ENCODE results near the gene KCNN3. TPM values are rescaled to one million over a fixed set of nuclear protein-coding genes. Genes with fewer than 3 reads are reported as not detected.

The KCNN3 gene
- total and polyA plus RNA-seq, 7 donors = 0.23 to 27.7 (median 9.4) TPM

DNA sequence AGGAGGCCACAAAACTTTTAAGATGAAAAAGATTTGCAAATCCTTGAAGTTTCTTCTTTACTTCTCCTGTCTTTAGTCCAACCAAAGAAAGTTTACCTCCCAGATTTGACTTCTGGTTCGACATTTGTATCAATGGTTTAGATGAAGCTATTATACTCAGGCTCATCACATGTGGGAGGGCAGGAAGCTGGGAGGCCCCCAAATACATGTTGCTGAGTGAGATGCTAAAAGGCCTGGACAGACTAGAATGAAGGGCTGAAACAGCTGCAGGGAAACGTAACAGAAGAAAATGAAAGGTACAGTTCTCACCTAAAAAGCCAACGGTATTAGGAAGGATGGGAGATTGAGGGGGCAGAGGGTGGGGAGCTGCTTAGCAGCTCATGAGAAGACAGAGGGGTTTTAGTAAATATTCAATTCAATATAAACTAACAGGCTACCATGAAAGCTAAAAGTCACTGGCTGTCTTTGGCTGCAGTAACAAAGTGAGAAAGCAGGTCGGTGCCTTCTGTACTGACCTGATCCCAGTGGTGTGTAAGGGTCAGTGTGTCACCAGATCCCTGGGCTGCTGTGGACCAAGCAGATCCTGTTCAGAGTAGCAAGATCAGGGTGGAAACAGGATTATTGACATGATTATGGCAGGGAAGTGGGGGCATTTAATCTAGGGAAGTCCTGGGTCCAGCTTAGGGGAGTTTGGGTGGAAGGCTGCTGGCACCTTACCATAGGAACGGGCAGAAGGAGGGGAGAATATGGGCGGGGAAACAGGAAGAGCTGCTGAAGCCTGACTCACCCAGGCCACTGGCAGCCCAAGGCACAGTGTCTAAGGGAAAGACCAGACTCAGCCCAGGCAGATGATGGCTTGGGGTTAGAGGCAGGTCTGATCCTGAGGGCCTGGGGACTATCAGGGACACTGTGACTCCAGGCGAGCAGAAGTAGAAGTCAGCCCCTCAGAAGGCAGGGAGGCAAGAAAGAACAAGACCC lies 60.4 kb downstream of the KCNN3 start:
- H3K27me3 ChIP-seq = no peaks in the 10 kb centered on the region
- H3K4me3 ChIP-seq = no peak overlapping the region
- WGBS, 2 donors = 55 to 66% methylated on average over 7 of the region's 7 CpGs
- intact Hi-C loops (cut with DNase I) = no loop called here
- no peak for DNase-seq
- H3K36me3 ChIP-seq = no peaks in the 10 kb centered on the region
- H3K4me1 ChIP-seq = peaks cover 0 to 19% (median 0%) of the 10 kb centered on the region in 4 donors
- TF ChIP-seq EP300 (IDR thresholded peaks at IDR 0.05) (no peak), POLR2A (IDR thresholded peaks at IDR 0.05) (no peak), CTCF (IDR thresholded peaks at IDR 0.05) (no peak), POLR2AphosphoS5 (IDR thresholded peaks at IDR 0.05) (no peak)
- no peaks in the 10 kb centered on the region for H3K9me3 ChIP-seq
- H3K27ac ChIP-seq = peak overlapping the region; percentile 20 to 57 (median 33)

DNA sequence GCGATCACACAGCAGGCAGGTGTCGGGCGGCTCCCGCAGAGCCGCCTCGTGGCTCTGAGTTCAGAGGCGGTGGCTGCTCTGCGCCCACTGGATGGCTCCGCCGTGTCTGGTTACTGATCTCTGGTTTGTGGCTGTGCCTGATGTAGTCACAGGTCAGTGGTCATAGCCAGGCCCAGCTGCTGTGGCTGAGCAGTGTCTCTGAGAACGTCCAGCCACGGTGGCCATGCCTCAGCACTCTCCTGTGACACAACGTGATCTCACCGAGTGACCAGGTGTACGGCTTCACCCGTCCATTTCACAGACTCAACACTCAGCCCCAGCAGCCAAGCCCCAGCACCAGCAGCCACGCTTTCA lies 61.2 kb downstream of the KCNN3 start:
- Histone ChIP-seq H3K27me3 (no peaks in the 10 kb centered on the region), H3K9me3 (no peaks in the 10 kb centered on the region), H3K4me3 (no peak overlapping the region), H3K36me3 (no peaks in the 10 kb centered on the region), H3K4me1 (peaks cover 0 to 19% (median 0%) of the 10 kb centered on the region in 4 donors), H3K27ac (peak overlapping the region in 3 of 4 donors; percentile 32 to 57 (median 34))
- no peak for DNase-seq
- 30 to 49% methylated on average over 17 of the region's 17 CpGs for WGBS, 2 donors
- TF ChIP-seq EP300 (IDR thresholded peaks at IDR 0.05) = no peak
- TF ChIP-seq POLR2A (IDR thresholded peaks at IDR 0.05) = no peak
- no peak for TF ChIP-seq CTCF (IDR thresholded peaks at IDR 0.05)
- no peak for TF ChIP-seq POLR2AphosphoS5 (IDR thresholded peaks at IDR 0.05)
- intact Hi-C loops (cut with DNase I) = no loop called here

DNA sequence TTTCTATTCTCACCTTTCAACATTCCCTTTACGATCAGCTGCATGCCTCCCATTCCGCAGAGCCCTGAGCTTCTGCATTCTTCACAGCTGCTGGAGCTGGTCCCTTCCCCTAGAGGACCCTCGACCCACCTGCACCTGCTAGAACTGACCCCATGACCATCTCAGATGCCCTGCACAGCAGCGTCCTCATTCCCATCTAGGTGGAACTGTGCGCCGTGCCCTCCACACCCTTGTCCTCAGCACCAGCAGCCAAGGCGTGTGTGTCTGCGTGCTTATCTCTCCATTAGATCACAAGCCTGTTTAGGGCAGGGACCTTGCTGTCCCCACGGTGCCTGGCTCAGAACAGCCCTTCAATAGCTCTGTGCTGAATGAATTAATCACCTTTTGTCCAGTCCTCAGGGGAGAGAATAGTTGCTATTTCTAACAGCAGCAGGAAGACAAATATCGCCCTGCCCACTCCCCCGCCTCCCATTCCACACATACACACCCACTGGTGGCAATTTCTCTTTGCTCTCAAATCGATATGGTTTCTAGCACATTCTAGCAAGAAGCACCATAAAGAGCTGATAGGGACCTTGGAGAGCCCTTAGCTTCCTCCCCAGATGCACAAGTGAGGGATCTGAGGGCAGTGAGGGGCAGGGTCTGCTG lies 61.7 kb downstream of the KCNN3 start:
- no peaks in the 10 kb centered on the region for H3K9me3 ChIP-seq
- peak overlapping the region in 3 of 4 donors; percentile 32 to 57 (median 34) for H3K27ac ChIP-seq
- WGBS, 2 donors = 28 to 73% methylated on average over 12 of the region's 12 CpGs
- TF ChIP-seq EP300 (IDR thresholded peaks at IDR 0.05) (no peak), POLR2A (IDR thresholded peaks at IDR 0.05) (no peak), POLR2AphosphoS5 (IDR thresholded peaks at IDR 0.05) (no peak), CTCF (IDR thresholded peaks at IDR 0.05) (no peak)
- DNase-seq = no peak
- no peak overlapping the region for H3K4me3 ChIP-seq
- intact Hi-C loops (cut with DNase I) = no loop called here
- H3K4me1 ChIP-seq = peaks cover 0 to 19% (median 0%) of the 10 kb centered on the region in 4 donors
- H3K27me3 ChIP-seq = no peaks in the 10 kb centered on the region
- H3K36me3 ChIP-seq = no peaks in the 10 kb centered on the region

GRCh38 chr1:154807048-154807591 lies 63.0 kb downstream of the KCNN3 start:
- Histone ChIP-seq H3K36me3 (no peaks in the 10 kb centered on the region), H3K4me1 (peaks cover 0 to 24% (median 0%) of the 10 kb centered on the region in 4 donors), H3K4me3 (no peak overlapping the region), H3K27me3 (no peaks in the 10 kb centered on the region), H3K27ac (peak overlapping the region in 2 of 4 donors; percentile 10 to 57), H3K9me3 (no peaks in the 10 kb centered on the region)
- intact Hi-C loops (cut with DNase I) = no loop called here
- no peak for DNase-seq
- TF ChIP-seq CTCF (IDR thresholded peaks at IDR 0.05) (no peak), EP300 (IDR thresholded peaks at IDR 0.05) (no peak), POLR2A (IDR thresholded peaks at IDR 0.05) (no peak), POLR2AphosphoS5 (IDR thresholded peaks at IDR 0.05) (no peak)
- 63 to 67% methylated on average over 12 of the region's 12 CpGs for WGBS, 2 donors
